ENCODE measurements around the gene WWC2.

DNA sequence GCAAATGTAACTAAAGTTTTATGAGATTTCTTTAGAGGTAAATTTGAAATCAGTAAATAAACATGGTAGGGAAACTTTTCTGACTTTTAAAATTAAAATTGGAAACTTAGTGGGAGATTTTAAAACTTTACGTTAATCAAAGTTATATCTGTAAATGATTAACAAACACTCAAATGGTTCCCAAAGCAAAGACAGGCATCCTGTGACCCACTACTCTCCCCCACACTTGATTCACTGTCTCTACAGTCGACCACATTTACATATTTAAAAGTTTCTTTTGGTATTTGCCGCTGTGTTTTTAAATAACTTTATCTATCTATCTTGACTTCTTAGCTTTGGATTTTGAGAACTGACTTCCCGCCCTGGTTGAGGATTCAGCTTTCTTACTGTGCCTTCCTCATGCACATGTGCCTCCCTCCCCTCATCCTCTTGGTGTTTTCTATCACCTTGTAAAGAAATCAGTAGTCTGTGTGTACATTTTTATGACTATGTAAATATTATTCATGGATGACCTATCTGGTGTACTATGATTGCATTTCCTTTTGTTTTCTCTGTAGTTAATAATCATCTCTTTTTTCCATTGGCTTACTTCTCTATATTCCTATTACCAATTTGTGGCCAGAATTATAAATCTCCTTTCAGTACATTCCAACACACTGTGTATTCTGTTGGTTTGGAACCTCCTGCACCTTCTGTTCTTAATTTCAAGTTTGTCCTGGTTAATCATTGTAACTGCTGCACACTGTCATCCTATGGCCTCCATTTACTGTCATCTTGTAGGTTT is 72.6 kb downstream of the WWC2 start:
- TF ChIP-seq, protein P1, sequence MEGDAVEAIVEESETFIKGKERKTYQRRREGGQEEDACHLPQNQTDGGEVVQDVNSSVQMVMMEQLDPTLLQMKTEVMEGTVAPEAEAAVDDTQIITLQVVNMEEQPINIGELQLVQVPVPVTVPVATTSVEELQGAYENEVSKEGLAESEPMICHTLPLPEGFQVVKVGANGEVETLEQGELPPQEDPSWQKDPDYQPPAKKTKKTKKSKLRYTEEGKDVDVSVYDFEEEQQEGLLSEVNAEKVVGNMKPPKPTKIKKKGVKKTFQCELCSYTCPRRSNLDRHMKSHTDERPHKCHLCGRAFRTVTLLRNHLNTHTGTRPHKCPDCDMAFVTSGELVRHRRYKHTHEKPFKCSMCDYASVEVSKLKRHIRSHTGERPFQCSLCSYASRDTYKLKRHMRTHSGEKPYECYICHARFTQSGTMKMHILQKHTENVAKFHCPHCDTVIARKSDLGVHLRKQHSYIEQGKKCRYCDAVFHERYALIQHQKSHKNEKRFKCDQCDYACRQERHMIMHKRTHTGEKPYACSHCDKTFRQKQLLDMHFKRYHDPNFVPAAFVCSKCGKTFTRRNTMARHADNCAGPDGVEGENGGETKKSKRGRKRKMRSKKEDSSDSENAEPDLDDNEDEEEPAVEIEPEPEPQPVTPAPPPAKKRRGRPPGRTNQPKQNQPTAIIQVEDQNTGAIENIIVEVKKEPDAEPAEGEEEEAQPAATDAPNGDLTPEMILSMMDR (conservative IDR thresholded peaks at IDR 0.05 in 1 of 2, IDR thresholded peaks at IDR 0.05 in 1 of 2; ENCODE audit: extremely low read depth in 1 of 2, insufficient read depth in 1 of 2, low read depth in 1 of 2, low read length in 2 of 2), result no peak
- no peak for TF ChIP-seq EZH2 (IDR thresholded peaks at IDR 0.05; ENCODE audit: borderline replicate concordance, low read length)

Data from mammary epithelial cell (primary cell).